GM18505 (cell line): ENCODE measurements around the gene ELL2.
A peak's percentile ranks its signal among the peaks of the same experiment; 100 is the strongest.

Experiments used
- ATAC-seq: cut with Tn5 transposase; IDR thresholded peaks from one replicate; pipeline ENCODE4 v1.9.1; 2021; ENCODE audit not compliant: unreplicated experiment
- POLR2A ChIP-seq: IDR thresholded peaks from 4 replicates; pipeline ENCODE4 v1.6.1; 2011; ENCODE audit warnings: borderline replicate concordance; ENCODE audit not compliant: insufficient read depth, insufficient read length; ENCODE audit errors: extremely low read depth

The ELL2 gene

GRCh38 chr5:95836544-95836943 lies 125.1 kb downstream of the ELL2 start:
- no peak for TF ChIP-seq POLR2A
- ATAC-seq = no peak

- ATAC-seq = no peak
Measured at GRCh38 chr5:95835682-95836385, 125.8 kb downstream of the ELL2 start.

More at GRCh38 chr5:95835682-95836385, 125.8 kb downstream of the ELL2 start:
- peak; percentile 22 for TF ChIP-seq POLR2A
